HG03060 (cell line): ENCODE measurements around the gene ENPP5.
A peak's percentile ranks its signal among the peaks of the same experiment; 100 is the strongest.

ENCODE experiments used
- ATAC-seq: cut with Tn5 transposase; IDR thresholded peaks from one replicate; pipeline ENCODE4 v1.9.1; 2021; ENCODE audit warnings: low read depth, moderate number of reproducible peaks; ENCODE audit not compliant: unreplicated experiment

ENPP5 gene

GRCh38 chr6:46170357-46171289, at the start of gene ENPP5:
Gene ENPP5, minus strand, starts transcription at chr6:46170980. Its CDS starts 2,718 bp downstream, at chr6:46168262.
- peak; percentile 73 for ATAC-seq

- no peak for ATAC-seq
Observed at GRCh38 chr6:46219661-46220060, 48.9 kb upstream of the ENPP5 start.

DNA sequence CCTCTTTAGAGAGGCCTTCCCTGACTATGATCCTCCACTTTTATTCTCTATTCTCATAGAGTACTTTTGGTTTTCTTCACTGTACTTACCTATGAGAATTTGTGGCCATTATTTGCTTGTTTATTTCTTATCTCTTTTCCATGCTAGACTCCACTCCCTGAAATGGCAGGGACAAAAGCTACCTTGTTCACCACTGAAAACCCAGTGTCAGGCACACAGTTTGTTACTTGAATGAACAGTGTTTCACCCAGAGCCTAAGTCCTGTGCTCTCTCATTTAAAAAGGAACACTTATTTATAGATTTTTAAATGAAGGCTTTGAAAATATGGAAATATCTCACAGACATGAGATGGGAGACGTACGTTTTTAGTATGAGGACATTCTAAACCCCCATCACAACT, 47.7 kb upstream of the ENPP5 start:
- ATAC-seq = no peak

- peak; percentile 49 for ATAC-seq
Observed at GRCh38 chr6:46217671-46218131, 46.9 kb upstream of the ENPP5 start.

DNA sequence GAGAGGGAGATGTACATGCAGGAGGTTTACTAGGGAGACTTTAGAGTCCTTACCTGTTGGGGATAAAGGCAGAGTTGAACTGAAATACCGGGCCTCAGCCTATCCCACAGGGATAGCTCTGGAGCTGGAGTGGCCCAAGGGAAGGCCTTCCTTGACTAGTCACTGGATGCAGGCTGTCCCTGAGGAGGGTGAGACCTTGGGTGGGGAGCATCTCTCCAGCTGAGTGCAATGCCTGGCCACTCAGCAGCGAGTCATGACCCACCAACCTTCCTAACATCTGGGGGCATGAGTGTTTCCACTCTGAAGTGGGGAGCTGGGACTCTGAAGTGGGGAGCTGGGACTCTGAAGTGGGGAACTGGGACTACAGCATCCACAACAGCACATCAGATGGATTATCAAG, 46.1 kb upstream of the ENPP5 start:
- no peak for ATAC-seq

DNA sequence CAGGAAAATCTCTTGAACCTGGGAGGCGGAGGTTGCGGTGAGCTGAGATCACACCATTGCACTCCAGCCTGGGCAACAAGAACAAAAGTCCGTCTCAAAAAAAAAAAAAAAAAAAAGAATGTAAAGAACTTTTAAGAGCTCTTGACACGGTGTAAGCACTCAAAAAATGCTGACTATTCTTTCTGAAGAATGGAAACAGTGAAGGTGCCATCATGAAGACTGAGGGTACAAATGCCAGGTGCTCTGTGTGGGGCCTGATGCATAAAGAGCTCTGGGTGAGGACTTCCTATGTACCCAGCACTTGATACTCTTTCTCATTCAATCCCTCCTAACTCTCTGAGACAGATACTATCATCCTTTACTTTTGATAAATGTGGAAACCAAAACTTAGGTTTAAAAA, 45.0 kb upstream of the ENPP5 start:
- ATAC-seq = no peak

GRCh38 chr6:46215213-46215612, 44.4 kb upstream of the ENPP5 start:
- no peak for ATAC-seq

DNA sequence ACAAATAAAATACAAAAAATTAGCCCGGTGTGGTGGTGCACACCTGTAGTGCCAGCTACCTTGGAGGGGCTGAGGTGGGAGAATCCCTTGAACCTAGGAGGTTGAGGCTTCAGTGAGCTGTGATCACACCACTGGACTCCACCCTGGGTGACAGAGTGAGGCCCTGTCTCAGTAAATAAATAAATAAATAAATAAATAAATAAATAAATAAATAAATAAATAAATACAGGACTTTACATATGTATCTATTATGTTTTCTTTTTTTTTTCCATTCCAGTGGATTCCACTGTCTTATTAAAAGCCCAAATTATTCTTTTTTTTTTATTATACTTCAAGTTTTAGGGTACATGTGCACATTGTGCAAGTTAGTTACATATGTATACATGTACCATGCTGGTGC, 41.1 kb upstream of the ENPP5 start:
- no peak for ATAC-seq

GRCh38 chr6:46210294-46210693, 39.5 kb upstream of the ENPP5 start:
- ATAC-seq = no peak

DNA sequence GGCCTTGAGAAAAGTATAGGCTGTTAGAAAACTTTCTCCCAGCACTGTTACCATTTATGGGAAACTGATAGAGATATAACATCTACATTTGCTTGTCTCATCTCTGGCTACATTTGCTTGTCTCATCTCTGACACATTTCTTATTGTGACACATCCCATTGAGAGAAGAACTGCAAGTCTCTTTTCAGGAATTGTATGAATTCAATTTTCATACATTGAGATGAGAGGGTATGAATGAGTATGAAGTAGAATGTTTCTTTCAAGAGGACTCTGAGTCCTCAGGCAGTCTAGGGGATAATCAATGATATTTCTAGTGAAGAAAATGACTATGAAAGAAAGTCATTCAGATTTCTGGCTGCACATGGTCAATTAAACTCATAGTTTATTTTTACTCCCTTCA, 37.5 kb upstream of the ENPP5 start:
- no peak for ATAC-seq

- no peak for ATAC-seq
Observed at GRCh38 chr6:46207174-46207573, 36.4 kb upstream of the ENPP5 start.

- no peak for ATAC-seq
Observed at GRCh38 chr6:46204880-46205650, 34.3 kb upstream of the ENPP5 start.

- ATAC-seq = no peak
Observed at GRCh38 chr6:46203391-46204177, 32.8 kb upstream of the ENPP5 start.

GRCh38 chr6:46201702-46202101, 30.9 kb upstream of the ENPP5 start:
- ATAC-seq = no peak

GRCh38 chr6:46199387-46199786, 28.6 kb upstream of the ENPP5 start:
- no peak for ATAC-seq

DNA sequence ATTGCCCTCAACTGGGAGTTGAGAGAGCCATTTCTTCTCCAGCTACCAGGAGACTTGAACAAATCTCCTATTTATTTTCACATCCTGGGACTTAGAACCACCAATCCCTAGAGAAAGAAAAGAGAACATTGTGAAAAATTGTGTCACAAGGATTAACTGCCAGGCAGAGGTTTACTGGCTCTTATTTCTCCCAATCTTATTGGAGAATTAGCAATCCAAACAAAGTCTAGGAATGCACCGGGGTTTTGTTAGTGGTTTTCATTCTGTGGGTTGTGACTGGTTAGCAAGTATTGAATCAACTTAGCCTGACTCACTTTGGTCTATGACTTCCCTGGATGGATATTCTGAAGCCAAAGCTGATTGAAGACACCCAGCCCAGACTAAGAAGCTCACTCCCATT, 21.2 kb upstream of the ENPP5 start:
- ATAC-seq = no peak

DNA sequence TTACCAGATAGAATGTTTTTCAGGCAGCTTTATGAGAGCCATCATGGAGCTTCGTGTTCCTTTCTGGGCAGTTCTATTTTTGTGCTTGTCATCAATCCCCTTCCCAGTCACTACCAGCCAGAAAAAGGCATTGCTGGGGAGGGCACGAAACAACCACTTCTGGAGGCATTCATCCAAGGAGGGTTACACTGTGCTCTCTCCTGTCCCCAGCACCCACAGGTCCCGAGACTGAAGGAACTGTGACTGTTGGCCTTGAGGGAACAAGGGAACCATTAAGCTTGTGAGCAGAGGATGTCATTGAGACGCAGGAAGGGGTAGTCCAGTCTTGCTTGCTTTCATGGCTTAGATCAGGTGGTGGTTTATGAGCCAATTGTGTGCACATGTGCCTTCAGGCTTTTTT, 20.1 kb upstream of the ENPP5 start:
- no peak for ATAC-seq

DNA sequence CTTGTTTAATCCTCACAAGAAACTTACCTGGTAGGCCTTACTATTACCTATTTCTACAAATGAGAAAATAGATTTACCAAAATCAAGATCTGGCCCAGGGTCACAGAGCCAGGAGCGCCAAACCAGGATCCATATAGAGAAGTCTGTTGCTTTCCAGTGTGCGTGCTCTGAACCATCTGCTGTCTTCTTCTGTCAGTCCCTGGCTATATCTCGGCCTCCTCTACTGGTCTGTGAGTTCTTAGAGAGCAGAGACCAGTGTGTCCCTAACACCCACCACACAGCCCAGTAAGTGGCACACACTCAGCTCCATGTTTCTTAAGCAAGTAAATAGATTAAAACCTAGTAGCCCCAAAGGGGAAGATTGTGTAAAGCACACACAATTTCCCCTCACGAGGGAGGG, 18.9 kb upstream of the ENPP5 start:
- ATAC-seq = no peak

GRCh38 chr6:46186583-46186982, 15.8 kb upstream of the ENPP5 start:
- no peak for ATAC-seq

- no peak for ATAC-seq
Observed at GRCh38 chr6:46184114-46184513, 13.3 kb upstream of the ENPP5 start.

- ATAC-seq = no peak
Observed at GRCh38 chr6:46175976-46176375, 5.2 kb upstream of the ENPP5 start.
